Activated CD4-positive, alpha-beta T cell treated with anti-CD3 and anti-CD28 coated beads, Interleukin-2, amount 10 ng/mL, durations not matched to agents 7 days and 5 days (primary cell): ENCODE results near the gene LRP2BP. TPM values are rescaled to one million over a fixed set of nuclear protein-coding genes. Genes with fewer than 3 reads are reported as not detected.
A peak's percentile ranks its signal among the peaks of the same experiment; 100 is the strongest.
"Not testable (repeated sequence)": the region's sequence is repeated elsewhere in the genome, so short reads cannot be mapped to it uniquely, and the experiment has no call there.

Experiments
- CTCF ChIA-PET: fragments of 350-600 bp; sonication (Branson Sonifier 250); formaldehyde crosslinking; loops from one replicate; lab custom pipeline; 2021; ENCODE audit warnings: antibody characterized with exemption; lab: Charles Lee
- POLR2A ChIA-PET: fragments of 350-600 bp; sonication (Branson Sonifier 250); formaldehyde crosslinking; loops from one replicate; lab custom pipeline; 2021; ENCODE audit warnings: antibody characterized with exemption; lab: Charles Lee
- DNase-seq: peaks from one replicate; pipeline ENCODE4 v3.0.0-alpha.2; 2020
- H3K27ac Mint-ChIP-seq: one replicate; pipeline ENCODE4 v1.8.0; 2021; ENCODE audit warnings: mild to moderate bottlenecking, moderate library complexity, mixed read lengths
- H3K27me3 Mint-ChIP-seq: one replicate; pipeline ENCODE4 v1.8.0; 2021; ENCODE audit warnings: mixed read lengths
- H3K36me3 Mint-ChIP-seq: one replicate; pipeline ENCODE4 v1.8.0; 2021; ENCODE audit warnings: low read depth, mixed read lengths
- H3K4me1 Mint-ChIP-seq: one replicate; pipeline ENCODE4 v1.8.0; 2021; ENCODE audit warnings: mixed read lengths
- H3K4me3 Mint-ChIP-seq: one replicate; pipeline ENCODE4 v1.8.0; 2021; ENCODE audit warnings: mild to moderate bottlenecking, moderate library complexity, mixed read lengths
- H3K9me3 Mint-ChIP-seq: one replicate; pipeline ENCODE4 v1.8.0; 2021; ENCODE audit warnings: mixed read lengths
- total RNA-seq, 2 experiments: library from RNA; stranded (reverse); gene quantifications; one replicate each; pipeline ENCODE4 v1.2.3, GENCODE V29; 2021

Gene LRP2BP
- total RNA-seq, 2 experiments from 2014 or later, result 0.73 to 0.79 TPM

DNA sequence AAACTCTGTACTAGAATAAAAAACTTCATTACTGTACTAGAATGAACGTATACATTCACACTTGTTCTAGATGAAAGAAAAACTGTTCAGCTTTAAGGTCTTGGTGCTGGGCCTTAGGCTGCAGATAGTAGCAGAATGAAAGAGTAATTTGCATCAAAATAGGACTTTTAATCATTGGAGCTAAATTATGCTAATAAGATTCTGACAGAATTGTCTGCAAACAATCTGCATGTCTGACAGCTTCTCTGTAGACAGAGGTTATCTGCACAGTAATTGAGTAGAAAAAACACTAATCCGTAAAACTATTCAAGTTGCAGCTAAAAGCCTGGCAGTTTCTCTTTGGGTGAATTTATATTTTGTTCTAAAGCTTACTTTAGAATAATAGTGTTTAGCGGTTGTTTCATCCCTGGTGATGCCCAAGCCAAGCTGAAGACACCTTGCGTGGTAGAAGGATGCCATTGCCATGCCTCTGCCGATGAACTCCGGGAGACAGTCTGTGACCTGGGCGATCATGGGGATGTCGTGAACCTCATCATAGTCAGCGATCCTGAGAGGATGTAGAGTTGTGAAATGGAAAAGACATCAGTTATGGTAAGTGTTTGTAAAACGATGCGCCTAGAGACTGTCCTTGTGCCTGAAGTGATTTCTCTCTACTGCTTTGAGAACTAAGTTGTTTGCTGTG lies 25.3 kb downstream of the LRP2BP start:
- no peak overlapping the region for H3K4me3 Mint-ChIP-seq
- CTCF ChIA-PET, result interaction anchor here (0.6 kb wide), 2 partner anchors 29 to 284 kb away, joined by 3 read pairs; no protein-coding TSS in a partner anchor
- no peaks in the 10 kb centered on the region for H3K4me1 Mint-ChIP-seq
- no peaks in the 10 kb centered on the region for H3K36me3 Mint-ChIP-seq
- H3K27ac Mint-ChIP-seq, result no peak overlapping the region
- no peak for DNase-seq
- POLR2A ChIA-PET, result no interaction called here
- H3K9me3 Mint-ChIP-seq, result no peaks in the 10 kb centered on the region
- no peaks in the 10 kb centered on the region for H3K27me3 Mint-ChIP-seq

GRCh38 chr4:185369731-185370130 lies 26.0 kb downstream of the LRP2BP start:
- Mint-ChIP-seq H3K9me3 (no peaks in the 10 kb centered on the region), H3K36me3 (no peaks in the 10 kb centered on the region), H3K4me3 (no peak overlapping the region), H3K27me3 (no peaks in the 10 kb centered on the region), H3K27ac (no peak overlapping the region), H3K4me1 (no peaks in the 10 kb centered on the region)
- no peak for DNase-seq
- ChIA-PET CTCF (interaction anchor here (0.6 kb wide), 1 partner anchor 29 kb away, joined by 3 read pairs; no protein-coding TSS in a partner anchor), POLR2A (no interaction called here)

GRCh38 chr4:185364886-185365285 lies 30.8 kb downstream of the LRP2BP start:
- POLR2A ChIA-PET, result no interaction called here
- CTCF ChIA-PET, result no interaction called here

GRCh38 chr4:185363251-185363650 lies 32.5 kb downstream of the LRP2BP start:
- H3K27ac Mint-ChIP-seq, result peak overlapping the region; percentile 19
- peaks cover 7% of the 10 kb centered on the region for H3K36me3 Mint-ChIP-seq
- no peaks in the 10 kb centered on the region for H3K9me3 Mint-ChIP-seq
- DNase-seq, result no peak
- ChIA-PET POLR2A (no interaction called here), CTCF (interaction anchor here (0.6 kb wide), 1 partner anchor 49 kb away, joined by 3 read pairs; no protein-coding TSS in a partner anchor)
- no peak overlapping the region for H3K4me3 Mint-ChIP-seq
- no peaks in the 10 kb centered on the region for H3K27me3 Mint-ChIP-seq
- no peaks in the 10 kb centered on the region for H3K4me1 Mint-ChIP-seq

More at GRCh38 chr4:185364886-185365285, 30.8 kb downstream of the LRP2BP start:
- peaks cover 2% of the 10 kb centered on the region for H3K36me3 Mint-ChIP-seq
- no peaks in the 10 kb centered on the region for H3K4me1 Mint-ChIP-seq
- no peak for DNase-seq
- no peaks in the 10 kb centered on the region for H3K27me3 Mint-ChIP-seq
- H3K4me3 Mint-ChIP-seq, result no peak overlapping the region
- H3K27ac Mint-ChIP-seq, result no peak overlapping the region
- H3K9me3 Mint-ChIP-seq, result no peaks in the 10 kb centered on the region

DNA sequence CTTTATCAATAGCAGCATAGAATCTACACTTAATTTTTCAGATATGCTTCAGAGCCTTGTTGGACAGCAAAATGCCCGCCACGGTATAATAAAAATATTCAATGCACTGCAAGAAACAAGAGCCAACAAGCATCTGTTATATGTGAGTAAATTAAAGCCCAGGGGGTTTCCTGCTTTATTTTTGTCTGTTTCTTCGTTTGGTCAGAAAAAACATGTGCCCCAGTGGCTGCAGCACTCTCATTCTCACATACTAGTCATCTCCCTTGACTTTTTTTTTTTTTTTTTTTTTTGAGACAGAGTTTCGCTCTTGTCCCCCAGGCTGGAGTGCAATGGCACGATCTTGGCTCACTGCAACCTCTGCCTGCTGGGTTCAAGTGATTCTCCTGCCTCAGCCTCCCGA lies 33.2 kb downstream of the LRP2BP start:
- not testable (repeated sequence) for H3K4me3 Mint-ChIP-seq, H3K9me3 Mint-ChIP-seq, H3K36me3 Mint-ChIP-seq, H3K27ac Mint-ChIP-seq, DNase-seq, H3K27me3 Mint-ChIP-seq, H3K4me1 Mint-ChIP-seq
- ChIA-PET POLR2A (interaction anchor here (0.7 kb wide), 1 partner anchor 154 kb away, joined by 4 read pairs; no protein-coding TSS in a partner anchor), CTCF (interaction anchor here (0.6 to 0.7 kb wide), 2 partner anchors 11 to 49 kb away, joined by 3 read pairs; no protein-coding TSS in a partner anchor)

DNA sequence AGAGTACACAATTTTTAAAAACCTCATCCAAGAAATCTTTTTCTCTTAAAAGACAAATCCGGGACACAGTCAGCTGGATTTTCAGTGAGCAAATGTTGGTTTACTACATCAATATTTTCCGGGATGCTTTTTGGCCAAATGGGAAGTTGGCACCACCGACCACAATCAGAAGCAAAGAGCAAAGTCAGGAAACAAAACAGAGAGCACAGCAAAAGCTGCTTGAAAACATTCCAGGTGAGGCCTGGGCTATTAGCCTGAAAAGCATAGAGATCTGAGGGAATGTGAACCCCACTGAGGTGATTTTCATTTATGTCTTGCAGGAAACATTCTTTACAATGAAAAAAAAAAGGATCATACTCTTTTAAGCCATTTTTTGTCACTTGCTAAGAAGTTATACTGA lies 33.9 kb downstream of the LRP2BP start:
- H3K36me3 Mint-ChIP-seq, result peaks cover 9% of the 10 kb centered on the region
- ChIA-PET POLR2A (interaction anchor here (0.7 kb wide), 1 partner anchor 153 kb away, joined by 4 read pairs; no protein-coding TSS in a partner anchor), CTCF (interaction anchor here (0.7 kb wide), 1 partner anchor 12 kb away, joined by 3 read pairs; no protein-coding TSS in a partner anchor)
- H3K4me3 Mint-ChIP-seq, result no peak overlapping the region
- H3K4me1 Mint-ChIP-seq, result no peaks in the 10 kb centered on the region
- H3K27ac Mint-ChIP-seq, result no peak overlapping the region
- no peaks in the 10 kb centered on the region for H3K9me3 Mint-ChIP-seq
- H3K27me3 Mint-ChIP-seq, result no peaks in the 10 kb centered on the region
- DNase-seq, result no peak

- Mint-ChIP-seq H3K4me1 (no peaks in the 10 kb centered on the region), H3K27me3 (no peaks in the 10 kb centered on the region), H3K9me3 (no peaks in the 10 kb centered on the region), H3K27ac (no peak overlapping the region), H3K4me3 (no peak overlapping the region), H3K36me3 (peaks cover 9% of the 10 kb centered on the region)
- ChIA-PET CTCF (no interaction called here), POLR2A (no interaction called here)
- DNase-seq, result no peak
Measured at GRCh38 chr4:185359767-185360446, 35.8 kb downstream of the LRP2BP start.

DNA sequence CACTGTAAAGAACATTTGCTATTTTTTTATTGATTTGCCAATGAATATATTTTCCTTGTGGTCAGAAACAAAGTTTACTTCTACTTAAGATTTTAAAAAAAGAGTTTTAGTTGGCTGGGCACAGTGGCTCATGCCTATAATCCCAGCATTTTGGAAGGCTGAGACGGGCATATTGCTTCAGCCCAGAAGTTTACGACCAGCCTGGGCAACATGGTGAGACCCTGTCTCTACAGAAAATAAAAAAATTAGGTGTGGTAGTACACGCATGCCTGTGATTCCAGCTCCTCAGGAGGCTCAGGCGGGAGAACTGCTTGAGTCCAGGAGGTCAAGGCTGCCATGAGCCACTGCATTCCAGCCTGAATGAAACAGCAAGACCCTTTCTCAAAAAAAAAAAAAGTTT lies 36.8 kb downstream of the LRP2BP start:
- POLR2A ChIA-PET, result no interaction called here
- peaks cover 9% of the 10 kb centered on the region for H3K36me3 Mint-ChIP-seq
- DNase-seq, result no peak
- no peaks in the 10 kb centered on the region for H3K4me1 Mint-ChIP-seq
- no peaks in the 10 kb centered on the region for H3K9me3 Mint-ChIP-seq
- CTCF ChIA-PET, result no interaction called here
- H3K27ac Mint-ChIP-seq, result no peak overlapping the region
- no peaks in the 10 kb centered on the region for H3K27me3 Mint-ChIP-seq
- no peak overlapping the region for H3K4me3 Mint-ChIP-seq

DNA sequence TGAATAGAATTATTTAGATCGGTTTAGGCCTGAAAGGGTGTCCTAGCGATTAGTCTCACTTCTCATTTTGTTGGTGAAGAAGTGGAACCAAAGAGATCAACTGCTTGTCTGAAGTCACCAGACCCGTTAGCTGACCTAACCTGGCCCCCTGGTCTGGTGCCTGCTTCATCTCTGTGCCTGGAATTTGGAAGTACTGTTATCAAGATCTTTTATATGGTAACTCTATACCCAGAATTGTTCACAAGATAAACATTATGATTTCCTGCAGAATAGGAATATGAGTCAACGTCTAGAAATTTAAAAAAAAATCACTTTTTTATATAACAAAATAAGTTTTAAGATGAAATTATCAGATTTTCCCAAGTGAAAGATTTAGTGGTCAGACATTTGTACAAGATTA lies 37.2 kb downstream of the LRP2BP start:
- Mint-ChIP-seq H3K36me3 (peaks cover 9% of the 10 kb centered on the region), H3K27ac (no peak overlapping the region), H3K27me3 (no peaks in the 10 kb centered on the region), H3K9me3 (no peaks in the 10 kb centered on the region), H3K4me1 (no peaks in the 10 kb centered on the region), H3K4me3 (no peak overlapping the region)
- DNase-seq, result no peak
- ChIA-PET POLR2A (no interaction called here), CTCF (no interaction called here)

GRCh38 chr4:185357733-185358440 lies 37.8 kb downstream of the LRP2BP start:
- no peaks in the 10 kb centered on the region for H3K9me3 Mint-ChIP-seq
- H3K36me3 Mint-ChIP-seq, result peaks cover 11% of the 10 kb centered on the region
- H3K27me3 Mint-ChIP-seq, result no peaks in the 10 kb centered on the region
- H3K4me1 Mint-ChIP-seq, result no peaks in the 10 kb centered on the region
- POLR2A ChIA-PET, result no interaction called here
- no peak for DNase-seq
- CTCF ChIA-PET, result interaction anchor here (0.9 kb wide), 1 partner anchor 22 kb away, joined by 3 read pairs; no protein-coding TSS in a partner anchor
- H3K4me3 Mint-ChIP-seq, result no peak overlapping the region
- no peak overlapping the region for H3K27ac Mint-ChIP-seq

- Mint-ChIP-seq H3K27ac (no peak overlapping the region), H3K9me3 (no peaks in the 10 kb centered on the region), H3K36me3 (peaks cover 17% of the 10 kb centered on the region), H3K4me3 (no peak overlapping the region), H3K27me3 (no peaks in the 10 kb centered on the region), H3K4me1 (no peaks in the 10 kb centered on the region)
- DNase-seq, result no peak
- ChIA-PET CTCF (interaction anchor here (0.9 kb wide), 1 partner anchor 23 kb away, joined by 3 read pairs; no protein-coding TSS in a partner anchor), POLR2A (no interaction called here)
Measured at GRCh38 chr4:185357211-185357610, 38.5 kb downstream of the LRP2BP start.

DNA sequence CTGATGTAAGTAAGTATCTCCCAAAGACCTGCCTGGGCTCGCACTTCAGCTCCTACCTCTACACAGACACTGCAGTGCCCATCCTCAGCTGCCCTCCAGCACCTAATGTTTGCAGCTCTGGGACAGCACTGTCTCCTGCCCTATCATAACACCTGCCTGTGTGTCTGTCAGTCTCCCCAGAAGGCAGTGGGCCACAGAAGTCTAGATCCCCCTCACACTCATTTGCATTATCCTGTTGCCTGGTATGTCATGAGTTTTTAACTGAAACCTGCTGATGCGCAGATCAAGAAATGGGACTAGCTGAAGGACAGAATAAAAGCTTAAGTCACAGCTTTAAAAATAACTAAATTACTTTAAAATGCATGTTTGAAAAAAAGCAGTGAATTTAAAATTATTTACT lies 43.0 kb downstream of the LRP2BP start:
- peaks cover 5% of the 10 kb centered on the region for H3K4me1 Mint-ChIP-seq
- H3K4me3 Mint-ChIP-seq, result no peak overlapping the region
- H3K27ac Mint-ChIP-seq, result no peak overlapping the region
- ChIA-PET CTCF (interaction anchor here (1.2 kb wide), 1 partner anchor 10 kb away, joined by 3 read pairs; no protein-coding TSS in a partner anchor), POLR2A (no interaction called here)
- no peak for DNase-seq
- H3K27me3 Mint-ChIP-seq, result no peaks in the 10 kb centered on the region
- no peaks in the 10 kb centered on the region for H3K9me3 Mint-ChIP-seq
- H3K36me3 Mint-ChIP-seq, result peaks cover 25% of the 10 kb centered on the region
